Suppressor macrophage treated with lipopolysaccharide for 4 hours (primary cell): ENCODE measurements around the gene CDH15.

Source experiments
- DNase-seq: peaks from one replicate; pipeline ENCODE4 v3.0.0-alpha.2; 2020

The CDH15 gene

DNA sequence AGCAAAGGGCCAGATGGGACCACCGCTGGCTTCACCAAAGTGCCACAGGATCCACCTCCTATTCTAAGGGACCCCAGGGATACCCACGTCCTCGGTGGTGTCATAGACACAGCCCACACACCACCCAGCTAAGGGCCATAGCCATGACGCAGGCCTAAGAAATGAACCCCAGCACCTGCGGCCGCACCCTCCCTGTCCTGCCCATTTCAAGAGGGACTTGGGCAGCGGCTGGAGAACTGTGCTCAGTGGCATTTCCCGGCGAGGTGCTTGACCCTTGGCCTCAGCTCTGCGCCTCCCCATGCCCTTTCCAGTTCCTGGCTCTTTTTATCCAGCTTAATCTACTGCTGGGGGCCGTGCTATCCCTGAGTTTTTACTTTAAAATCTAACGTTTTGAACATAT, 73.2 kb downstream of the CDH15 start:
- DNase-seq: no peak
